Measurements from ENCODE around the gene RPL27. TPM values are rescaled to one million over a fixed set of nuclear protein-coding genes. Genes with fewer than 3 reads are reported as not detected.

Gene RPL27
- 1,045 and 1,183 TPM in 2 replicates for total RNA-seq
- long read RNA-seq, transcript RPL27-201 (5 exons, 505 nt) = major isoform, 247 of 328 reads
- long read RNA-seq, transcript RPL27-208 (3 exons, 1,872 nt) = minor isoform, 13 of 328 reads
- long read RNA-seq, transcript RPL27-206 (4 exons, 730 nt) = minor isoform, 60 of 328 reads
- long read RNA-seq, partial matches to known transcripts = 4 of 328 reads
- long read RNA-seq, other reads (novel, unspliced or antisense) = 4 of 328 reads

- Mint-ChIP-seq H3K27me3 (ENCODE audit: low read depth) (no peaks in the 10 kb centered on the region), H3K36me3 (ENCODE audit: low read depth) (peaks cover 4% of the 10 kb centered on the region), H3K4me3 (peak within 1 kb of the TSS; percentile 96), H3K9me3 (no peaks in the 10 kb centered on the region), H3K4me1 (peaks cover 30% of the 10 kb centered on the region), H3K27ac (ENCODE audit: unreplicated experiment) (peak within 1 kb of the TSS; percentile 100)
- peak; percentile 83 for TF ChIP-seq CTCF (conservative IDR thresholded peaks at IDR 0.05)
- peak; percentile 93 for DNase-seq (ENCODE audit: low read depth, low spot score)
These were observed at the start of gene RPL27 for GRCh38 chr17:42997984-42998938. Gene RPL27, plus strand, starts transcription at chr17:42998419. Its CDS starts 332 bp downstream, at chr17:42998751.

GRCh38 chr17:42950044-42950783 lies 48.0 kb upstream of the RPL27 start:
- no peaks in the 10 kb centered on the region for H3K9me3 Mint-ChIP-seq
- no peaks in the 10 kb centered on the region for H3K4me1 Mint-ChIP-seq
- no peak for DNase-seq (ENCODE audit: low read depth, low spot score)
- no peak overlapping the region for H3K4me3 Mint-ChIP-seq
- peaks cover 4% of the 10 kb centered on the region for H3K36me3 Mint-ChIP-seq (ENCODE audit: low read depth)
- H3K27me3 Mint-ChIP-seq (ENCODE audit: low read depth) = no peaks in the 10 kb centered on the region
- TF ChIP-seq CTCF (conservative IDR thresholded peaks at IDR 0.05) = no peak
- no peak overlapping the region for H3K27ac Mint-ChIP-seq (ENCODE audit: unreplicated experiment)

GRCh38 chr17:42953669-42954068 lies 44.5 kb upstream of the RPL27 start:
- Mint-ChIP-seq H3K27me3 (ENCODE audit: low read depth) (no peaks in the 10 kb centered on the region), H3K27ac (ENCODE audit: unreplicated experiment) (no peak overlapping the region), H3K4me3 (no peak overlapping the region), H3K9me3 (no peaks in the 10 kb centered on the region), H3K4me1 (no peaks in the 10 kb centered on the region), H3K36me3 (ENCODE audit: low read depth) (peaks cover 20% of the 10 kb centered on the region)
- no peak for TF ChIP-seq CTCF (conservative IDR thresholded peaks at IDR 0.05)
- DNase-seq (ENCODE audit: low read depth, low spot score) = no peak

GRCh38 chr17:42964161-42964932 lies 33.9 kb upstream of the RPL27 start, which contains the start of gene AARSD1:
Gene AARSD1, minus strand, starts transcription at chr17:42964454. Its CDS starts 14 bp downstream, at chr17:42964440.
- H3K27me3 Mint-ChIP-seq (ENCODE audit: low read depth) = no peaks in the 10 kb centered on the region
- TF ChIP-seq CTCF (conservative IDR thresholded peaks at IDR 0.05) = no peak

More at GRCh38 chr17:42964161-42964932, 33.9 kb upstream of the RPL27 start, which contains the start of gene AARSD1:
- Mint-ChIP-seq H3K4me3 (peak within 1 kb of the TSS; percentile 94), H3K4me1 (peaks cover 15% of the 10 kb centered on the region), H3K9me3 (no peaks in the 10 kb centered on the region), H3K27ac (ENCODE audit: unreplicated experiment) (peak within 1 kb of the TSS; percentile 93), H3K36me3 (ENCODE audit: low read depth) (peaks cover 3% of the 10 kb centered on the region)
- DNase-seq (ENCODE audit: low read depth, low spot score) = peak; percentile 73
